H54 (cell line): ENCODE results near the gene UGT1A9.

Experiments
- DNase-seq: peaks from one replicate; pipeline ENCODE4 v3.0.0; 2011; ENCODE audit warnings: low spot score, mixed read lengths; ENCODE audit not compliant: insufficient read length
- FAIRE-seq: peaks from 3 replicates; lab custom pipeline; 2011; peaks lifted over from hg19 to GRCh38; lab: Jason Lieb, UNC
- POLR2A ChIP-seq: IDR thresholded peaks from 2 replicates; pipeline ENCODE4 v1.6.1; 2011; ENCODE audit warnings: low read depth, mild to moderate bottlenecking, low read length

Gene UGT1A9

DNA sequence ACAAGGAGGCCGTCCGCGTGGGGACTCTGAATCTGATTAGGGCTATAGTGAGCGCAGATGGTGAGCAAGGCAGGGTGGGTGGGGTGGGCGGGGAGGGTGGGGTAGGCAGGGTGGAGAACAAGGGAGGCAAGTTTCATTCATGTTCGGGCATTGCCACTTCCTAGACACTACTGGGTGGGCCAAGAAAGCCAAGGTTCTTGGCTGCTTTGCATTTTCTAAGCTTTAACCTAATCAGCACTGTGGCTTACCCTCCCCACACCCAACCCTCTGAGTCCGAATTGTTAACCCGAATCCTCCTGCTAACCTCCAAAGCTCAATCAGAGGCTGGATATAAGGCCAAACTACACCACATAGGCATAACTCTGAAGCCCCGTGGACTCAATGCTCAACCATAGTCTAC lies 124.6 kb downstream of the UGT1A9 start:
- TF ChIP-seq POLR2A, result no peak
- no peak for DNase-seq
- FAIRE-seq, result no peak

DNA sequence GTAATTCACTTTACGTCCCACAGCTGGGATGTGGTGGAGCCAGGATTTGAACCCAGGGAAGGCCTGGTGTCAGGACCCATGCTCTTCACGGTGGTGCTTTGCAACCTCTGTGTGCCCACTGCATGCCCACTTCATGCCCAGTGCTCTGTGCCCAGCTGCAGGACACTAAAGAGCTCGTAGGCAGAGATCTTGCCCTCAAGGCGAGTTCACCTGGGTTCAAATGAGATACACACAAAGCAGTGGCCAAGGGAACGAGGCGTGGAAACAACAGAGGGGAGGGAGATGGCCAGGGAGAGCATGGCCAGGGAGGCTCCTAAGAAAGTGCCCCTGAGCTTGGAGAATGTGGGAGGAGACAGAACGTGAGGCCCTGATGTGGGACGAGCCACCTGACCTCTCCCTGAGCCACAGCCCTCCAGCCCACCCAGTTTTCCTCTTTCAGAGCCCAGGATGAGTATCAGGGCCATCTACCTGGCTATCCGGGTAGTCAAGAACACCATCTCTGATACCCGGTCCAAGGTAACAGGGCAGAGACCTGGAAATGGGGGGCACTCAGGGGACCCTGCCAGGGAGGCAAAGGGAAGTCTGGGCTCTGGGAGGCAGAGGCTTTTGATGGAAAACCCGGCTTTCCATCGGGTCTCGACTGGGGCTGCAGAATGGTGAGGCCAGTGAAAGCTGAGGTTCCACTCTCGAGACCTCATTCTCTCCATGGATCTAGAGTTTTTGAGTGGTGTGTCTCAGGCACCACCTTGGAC lies 126.8 kb downstream of the UGT1A9 start:
- no peak for TF ChIP-seq POLR2A
- DNase-seq, result no peak
- FAIRE-seq, result no peak

DNA sequence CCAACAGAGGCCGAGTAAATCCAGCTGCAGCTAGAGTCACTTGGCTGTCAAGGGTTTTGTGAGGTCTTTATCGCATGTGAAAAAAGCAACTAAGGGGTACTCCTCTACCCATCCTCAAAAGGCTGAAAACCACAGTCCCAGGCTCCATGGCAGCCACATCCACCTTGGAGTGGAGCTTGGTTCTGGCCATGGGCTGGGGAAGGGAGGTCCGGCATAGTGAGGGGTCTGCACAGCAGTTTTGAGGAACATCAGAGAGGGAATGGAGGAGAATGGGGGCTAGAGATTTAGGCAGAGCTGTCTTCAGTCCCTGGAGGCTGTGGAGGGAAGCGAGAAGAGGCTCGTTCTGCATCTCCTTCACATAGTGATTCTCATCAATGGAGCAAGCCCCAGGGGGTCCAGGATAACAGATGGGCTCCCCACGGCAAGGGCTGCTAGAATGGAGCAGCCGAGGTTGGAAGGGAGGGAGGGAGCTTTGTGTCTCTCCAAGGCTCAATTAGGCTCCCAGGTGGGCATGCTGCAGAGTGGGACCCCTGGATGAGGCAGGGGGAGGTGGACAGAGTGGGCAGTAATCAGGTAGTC lies 127.5 kb downstream of the UGT1A9 start:
- no peak for TF ChIP-seq POLR2A
- DNase-seq (no peak), FAIRE-seq (no peak)

DNA sequence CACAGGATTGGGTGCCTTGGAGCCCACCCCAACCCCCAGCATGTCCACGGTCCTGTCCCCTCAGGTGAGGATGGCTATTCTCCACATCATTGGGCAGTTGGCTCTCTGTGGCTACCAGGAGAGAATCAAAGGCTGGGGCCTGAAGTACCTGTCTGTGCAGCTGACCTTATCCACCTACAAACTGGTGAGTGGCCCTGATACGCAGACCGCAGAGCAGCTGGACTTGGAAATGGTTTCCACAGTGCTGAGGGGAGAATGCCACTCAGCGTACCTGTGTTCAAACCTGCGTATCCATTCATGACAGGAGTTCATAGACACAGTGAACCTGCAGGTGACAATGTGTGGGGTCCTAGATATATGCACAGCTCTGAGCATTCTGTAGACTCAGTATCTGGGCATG lies 128.0 kb downstream of the UGT1A9 start:
- DNase-seq (no peak), FAIRE-seq (no peak)
- TF ChIP-seq POLR2A, result no peak

DNA sequence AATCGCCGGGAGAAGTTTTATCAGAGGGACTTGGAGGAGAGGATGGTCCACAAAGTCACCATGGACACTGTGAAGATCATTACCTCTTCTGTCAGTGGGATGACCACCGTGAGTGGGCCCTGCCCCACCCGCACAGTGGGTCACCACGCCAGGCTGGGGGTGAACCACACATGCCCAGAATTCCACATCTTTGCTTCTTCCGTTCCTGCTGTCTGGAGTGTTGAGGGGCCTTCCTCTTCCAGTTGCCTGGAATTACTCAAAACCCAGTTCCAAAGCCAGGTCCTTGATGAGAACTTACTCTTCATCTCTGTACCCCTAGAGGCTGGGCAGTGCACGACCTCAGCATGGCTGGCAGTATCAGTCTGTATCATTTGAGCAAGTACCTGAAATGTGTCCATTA lies 128.5 kb downstream of the UGT1A9 start:
- DNase-seq, result no peak
- no peak for TF ChIP-seq POLR2A
- FAIRE-seq, result no peak

DNA sequence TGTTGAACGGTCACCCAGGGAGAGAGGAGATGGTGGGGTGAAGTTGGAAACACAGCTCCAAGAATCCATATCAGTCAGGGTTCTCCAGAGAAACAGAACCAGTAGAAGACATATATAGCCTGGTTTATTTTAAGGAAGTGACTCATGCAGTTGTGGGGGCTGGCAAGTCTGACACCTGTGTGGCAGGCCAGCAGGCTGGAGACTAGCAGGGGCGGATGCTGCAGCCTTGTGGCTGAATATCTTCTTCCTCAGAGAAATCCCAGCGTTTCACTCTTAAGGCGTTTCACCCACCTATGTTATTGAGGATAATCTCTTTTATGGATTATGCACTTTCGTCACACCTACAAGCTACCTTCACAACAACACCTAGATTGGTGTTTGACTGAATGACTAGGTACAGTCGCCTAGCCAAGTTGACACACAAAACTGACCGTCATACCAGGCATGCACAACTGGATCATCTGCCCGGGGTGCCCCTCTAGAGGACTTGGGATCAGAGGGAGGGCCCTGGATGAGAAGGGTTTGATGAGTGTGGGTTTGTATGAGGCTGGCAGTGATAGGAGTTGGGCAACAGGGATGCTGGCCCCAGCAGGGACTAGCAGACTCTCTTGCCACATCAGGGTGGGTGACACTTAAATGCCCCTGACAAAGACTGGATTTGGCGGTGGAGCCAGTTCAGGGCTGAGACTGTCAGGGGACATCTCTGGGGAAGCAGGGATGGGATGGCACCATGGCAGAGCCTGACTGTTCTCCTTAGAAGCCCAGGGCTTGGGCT lies 129.8 kb downstream of the UGT1A9 start:
- DNase-seq, result no peak
- no peak for TF ChIP-seq POLR2A
- no peak for FAIRE-seq

DNA sequence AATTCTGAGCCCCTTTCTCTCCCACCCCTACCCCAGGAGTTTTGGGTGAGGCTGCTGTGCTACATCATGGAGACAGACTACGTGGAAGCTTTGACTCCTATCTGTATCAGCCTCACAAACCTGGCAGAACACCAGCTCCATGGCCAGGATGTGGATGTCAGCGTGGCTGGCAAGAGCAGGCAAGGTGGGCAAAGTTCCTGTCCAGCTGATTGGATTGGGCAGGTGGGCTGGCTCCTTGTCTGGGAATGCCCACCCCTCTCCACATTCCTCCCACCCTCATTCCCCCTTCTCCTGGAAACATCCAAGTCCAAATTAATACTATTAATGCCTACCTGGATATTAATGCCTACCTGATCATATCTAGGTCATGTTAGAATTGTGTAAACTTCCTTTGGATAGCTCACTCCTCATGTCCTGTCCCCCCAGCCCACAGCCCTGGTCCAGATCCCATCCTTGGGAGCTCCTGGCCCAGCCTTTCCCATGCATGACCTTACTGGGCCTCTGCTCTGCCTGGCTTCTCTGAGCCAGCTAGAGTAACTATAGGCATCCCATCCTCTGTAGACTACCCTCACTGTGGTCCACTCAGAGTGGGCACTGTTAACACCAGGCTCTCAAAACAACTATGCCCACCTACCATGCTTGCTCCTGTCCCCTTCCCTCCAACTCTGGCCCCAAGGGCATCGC lies 130.6 kb downstream of the UGT1A9 start:
- FAIRE-seq (no peak), DNase-seq (no peak)
- TF ChIP-seq POLR2A, result no peak

DNA sequence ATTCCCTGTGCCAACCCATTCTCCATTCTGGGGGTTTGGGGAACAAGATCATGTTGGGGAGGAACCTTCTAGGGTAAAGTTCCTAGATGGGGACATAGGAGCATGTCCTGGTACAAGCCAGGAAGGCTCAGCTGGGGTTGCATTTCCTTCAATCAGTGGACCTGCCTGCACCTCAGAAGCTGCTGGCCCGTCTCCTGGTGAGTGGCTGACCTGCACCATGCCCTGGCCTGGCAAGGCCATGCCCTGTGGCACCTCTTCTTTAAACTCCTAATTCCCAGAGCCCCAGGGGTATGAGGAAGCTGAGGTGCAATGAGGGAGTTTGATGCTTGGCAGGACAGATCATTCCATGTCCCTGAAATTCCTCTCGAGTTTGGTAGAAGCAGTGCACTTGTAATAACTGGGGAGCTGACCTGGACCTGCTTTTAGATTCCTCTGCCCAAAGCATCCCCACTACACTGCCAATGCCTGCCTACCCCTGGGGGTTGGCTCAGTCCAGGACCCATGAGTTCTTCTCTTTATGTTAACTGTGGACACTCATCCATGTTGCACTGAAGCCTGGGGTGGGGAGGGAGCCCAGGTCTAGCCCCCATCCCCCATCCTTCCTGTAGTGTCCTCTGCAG lies 131.7 kb downstream of the UGT1A9 start:
- FAIRE-seq, result no peak
- TF ChIP-seq POLR2A, result no peak

DNA sequence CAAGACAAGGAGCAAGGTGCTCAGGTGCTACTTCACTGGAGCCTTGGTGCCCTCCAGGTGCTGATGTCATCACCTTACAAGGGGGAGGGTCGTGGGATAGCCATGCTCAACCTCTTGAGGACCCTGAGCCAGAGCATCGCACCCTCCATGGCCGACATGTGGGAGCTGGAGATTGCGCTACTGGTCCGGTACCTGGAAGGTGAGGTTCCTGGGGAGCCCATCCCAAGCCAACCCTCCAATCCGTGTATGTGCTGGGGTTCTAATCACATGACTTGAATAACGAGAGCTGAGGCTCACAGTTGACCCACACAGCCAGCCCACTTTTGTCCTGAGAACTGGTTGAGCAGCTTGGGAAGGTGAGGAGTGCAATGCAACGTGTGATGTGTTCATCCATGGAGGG lies 132.3 kb downstream of the UGT1A9 start:
- no peak for FAIRE-seq
- TF ChIP-seq POLR2A, result no peak
- no peak for DNase-seq

More for the DNA sequence above, 131.7 kb downstream of the UGT1A9 start:
- no peak for DNase-seq

DNA sequence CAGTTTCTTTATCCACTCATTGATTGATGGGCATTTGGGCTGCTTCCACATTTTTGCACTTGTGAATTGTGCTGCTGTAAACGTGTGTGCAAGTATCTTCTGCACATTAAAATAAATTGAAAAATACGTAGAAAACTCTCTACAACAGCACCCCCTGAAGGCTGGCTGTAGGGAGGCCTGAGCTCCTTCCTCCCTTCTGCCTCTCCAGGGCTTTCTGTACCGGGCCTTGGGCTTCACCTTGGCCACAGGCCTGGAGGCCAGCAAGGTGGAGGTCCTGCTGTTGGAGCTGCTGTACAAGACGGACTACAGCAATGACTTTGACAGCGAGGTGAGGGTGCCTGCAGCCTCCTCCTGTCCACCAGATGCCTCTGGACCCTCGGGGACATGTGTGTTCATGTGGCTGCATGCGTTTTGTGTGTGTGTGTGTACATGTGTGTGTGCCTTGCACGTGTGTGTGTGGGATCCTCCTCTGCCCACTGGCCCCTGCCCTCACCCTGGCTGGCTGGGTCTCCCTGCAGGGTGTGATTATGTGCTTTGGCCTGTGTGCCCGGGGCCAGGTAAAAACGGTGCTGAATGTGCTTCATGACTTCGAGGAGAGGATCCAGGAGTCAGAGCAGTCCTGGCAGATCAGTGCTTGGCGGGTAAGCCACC lies 135.6 kb downstream of the UGT1A9 start:
- no peak for FAIRE-seq
- no peak for DNase-seq
- no peak for TF ChIP-seq POLR2A

DNA sequence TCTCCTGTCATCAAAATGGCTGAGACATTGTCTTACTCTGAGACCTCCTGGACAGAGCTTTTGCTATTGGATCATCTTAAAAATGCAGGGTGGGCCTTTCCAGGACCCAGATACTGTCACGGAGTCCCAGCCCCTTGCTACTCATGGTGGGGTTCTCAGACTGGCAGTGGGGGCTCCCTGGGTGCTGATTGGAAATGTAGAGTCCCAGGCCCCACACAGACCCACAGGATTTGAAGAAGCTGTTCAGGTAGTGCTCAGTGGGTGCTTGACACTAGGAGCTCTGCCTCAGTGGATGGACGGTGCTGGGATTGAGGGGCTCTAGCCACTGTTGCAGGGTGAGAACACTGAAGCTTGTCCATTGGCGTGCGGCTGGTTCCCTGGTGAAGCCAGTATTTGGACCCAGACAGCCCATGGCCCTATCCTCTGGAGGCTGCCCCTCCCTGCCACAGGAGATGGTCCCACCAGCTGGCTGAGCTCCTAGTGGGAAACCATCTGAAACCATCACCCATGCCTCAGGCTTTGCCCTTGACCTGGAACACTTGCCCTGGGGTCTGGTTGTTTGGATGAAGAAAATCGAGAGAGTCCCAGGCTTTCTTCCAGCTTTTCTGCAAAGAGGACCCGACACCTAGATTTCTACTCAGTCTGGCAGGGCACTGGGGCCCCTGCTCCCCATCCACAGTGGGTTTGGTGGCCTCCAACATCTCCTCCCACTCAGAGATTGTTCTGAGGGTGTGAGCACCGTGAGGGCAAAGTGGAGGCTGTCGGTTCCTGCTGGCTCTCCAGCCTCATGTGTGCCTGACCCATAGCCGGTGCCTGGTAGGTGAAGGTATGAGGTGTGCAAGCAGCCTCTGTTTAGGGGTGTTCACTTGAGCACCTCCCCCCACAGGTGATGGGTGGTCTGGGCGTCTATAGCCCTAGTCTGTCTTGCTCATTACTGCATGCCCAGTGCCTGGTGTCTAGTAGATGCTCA lies 136.6 kb downstream of the UGT1A9 start:
- no peak for TF ChIP-seq POLR2A
- no peak for FAIRE-seq
- DNase-seq, result no peak

DNA sequence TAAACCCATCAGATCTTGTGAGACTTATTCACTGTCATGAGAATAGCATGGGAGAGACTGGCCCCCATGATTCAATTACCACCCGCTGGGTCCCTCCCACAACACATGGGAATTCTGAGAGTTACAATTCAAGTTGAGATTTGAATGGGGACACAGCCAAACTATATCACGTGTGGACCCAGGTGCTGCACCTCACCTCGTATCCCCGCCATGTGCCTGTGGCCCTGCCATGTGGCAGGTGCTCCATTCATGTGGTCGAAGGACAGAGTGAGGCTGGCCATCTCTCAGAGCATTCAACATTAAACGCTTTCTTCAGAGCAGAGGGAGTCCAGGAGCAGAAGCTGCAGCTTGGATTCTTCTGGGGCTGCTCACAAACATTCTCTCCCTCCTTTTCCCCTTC lies 138.7 kb downstream of the UGT1A9 start:
- FAIRE-seq (no peak), DNase-seq (no peak)
- TF ChIP-seq POLR2A, result no peak
